ENCODE data around the gene MSI2.

- TF ChIP-seq EZH2 (IDR thresholded peaks at IDR 0.05) (no peak), POLR2AphosphoS5 (IDR thresholded peaks at IDR 0.05; ENCODE audit: borderline replicate concordance, low read depth, low read length) (no peak)
Measured at GRCh38 chr17:57643062-57643461, 386.7 kb downstream of the MSI2 start.

Measured in SK-N-MC (cell line).